Kidney capillary endothelial cell (primary cell): ENCODE results near the gene STK33.

ENCODE experiments used
- DNase-seq: peaks from one replicate; pipeline ENCODE4 v3.0.0-alpha.2; 2018; ENCODE audit warnings: low spot score

Gene STK33

GRCh38 chr11:8354622-8355415 lies 239.2 kb downstream of the STK33 start:
- DNase-seq: no peak

- no peak for DNase-seq
Observed at GRCh38 chr11:8352876-8353505, 241.0 kb downstream of the STK33 start.

GRCh38 chr11:8352103-8352875 lies 241.7 kb downstream of the STK33 start:
- no peak for DNase-seq

GRCh38 chr11:8351223-8351622 lies 242.8 kb downstream of the STK33 start:
- DNase-seq: no peak

GRCh38 chr11:8347978-8348377 lies 246.1 kb downstream of the STK33 start:
- no peak for DNase-seq

GRCh38 chr11:8346157-8346755 lies 247.8 kb downstream of the STK33 start:
- no peak for DNase-seq

GRCh38 chr11:8345179-8345578 lies 248.8 kb downstream of the STK33 start:
- DNase-seq: no peak

GRCh38 chr11:8344346-8344745 lies 249.7 kb downstream of the STK33 start:
- no peak for DNase-seq

GRCh38 chr11:8342821-8343681 lies 251.0 kb downstream of the STK33 start:
- no peak for DNase-seq

GRCh38 chr11:8341996-8342395 lies 252.0 kb downstream of the STK33 start:
- no peak for DNase-seq
